Measurements from ENCODE around the gene CTR9. TPM values are rescaled to one million over a fixed set of nuclear protein-coding genes. Genes with fewer than 3 reads are reported as not detected.

Gene CTR9
- total and polyA plus RNA-seq, 4 experiments from 2014 or later, result 39.7 to 68.6 (median 58.0) TPM

DNA sequence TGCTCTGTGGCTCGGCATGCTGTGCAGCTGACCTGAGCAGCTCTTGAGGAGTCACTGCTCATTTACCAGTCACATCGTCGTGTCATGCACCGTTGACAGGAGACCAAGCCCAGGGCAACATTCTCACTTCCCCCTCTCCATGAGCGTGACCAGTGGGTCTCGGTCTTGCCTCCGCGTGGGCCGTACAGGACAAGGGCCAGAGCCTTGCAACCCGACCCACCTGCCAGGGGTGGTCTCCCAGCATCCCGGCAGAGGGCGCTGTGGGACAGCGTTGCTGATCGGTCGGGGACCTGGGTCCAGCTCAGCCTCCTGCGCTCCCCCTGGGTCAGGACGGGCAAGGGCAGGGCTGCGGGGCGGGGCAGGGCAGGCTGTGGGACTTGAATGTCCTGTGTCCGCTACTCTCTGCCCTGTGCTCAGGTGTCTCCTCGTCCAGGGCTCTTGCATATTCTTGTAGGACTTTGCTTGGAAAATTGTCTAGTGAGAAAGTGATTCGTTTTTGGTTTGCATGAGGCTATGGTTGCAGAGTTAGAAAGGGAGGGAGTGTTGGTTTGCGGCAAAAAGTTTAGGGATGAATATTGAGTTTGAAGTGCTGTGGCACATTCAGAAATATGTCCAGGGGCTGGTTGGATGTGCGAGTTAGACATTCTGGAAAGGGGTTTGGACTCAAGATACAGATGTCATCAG lies 41.5 kb downstream of the CTR9 start:
- CTCF ChIA-PET (ENCODE audit: partially characterized antibody), result interaction anchor here (0.6 to 8.4 kb wide), 51 partner anchors 9 to 998 kb away, joined by 3 to 258 read pairs (median 5); partner anchors contain the start of gene EIF4G2
- Mint-ChIP-seq H3K36me3 (peaks cover 12 to 16% of the 10 kb centered on the region in 2 donors), H3K4me3 (peak overlapping the region in 3 of 8 donors; percentile 0 to 65 (median 58)), H3K27me3 (peaks cover 1 to 2% of the 10 kb centered on the region in 2 donors), H3K27ac (peak overlapping the region in 2 of 7 donors; percentile 21 to 87), H3K9me3 (peaks cover 0 to 2% (median 0%) of the 10 kb centered on the region in 8 donors), H3K4me1 (peaks cover 21 to 48% (median 33%) of the 10 kb centered on the region in 4 donors)
- no peaks in the 10 kb centered on the region for H3K9me3 ChIP-seq (ENCODE audit: control insufficient read depth in 1 of 2, low read length in 2 of 2)
- no peak overlapping the region for H3K27ac ChIP-seq (ENCODE audit: low read depth, low read length)
- peaks cover 15% of the 10 kb centered on the region for H3K36me3 ChIP-seq (ENCODE audit: insufficient read depth, low read length)
- intact Hi-C loops (cut with micrococcal nuclease), result loop anchor here (1.0 kb wide), 4 partner anchors 8 to 995 kb away; no protein-coding TSS in a partner anchor
- peak; percentile 71 to 81 (median 72) for DNase-seq
- POLR2A ChIA-PET (ENCODE audit: partially characterized antibody), result interaction anchor here (0.6 to 15.4 kb wide), 10 partner anchors 14 to 1049 kb away, joined by 3 to 263 read pairs (median 4); partner anchors contain the start of genes EIF4G2, USP47 and ZBED5
- no peak overlapping the region for H3K4me3 ChIP-seq (ENCODE audit: low read length in 2 of 2)
- H3K4me1 ChIP-seq (ENCODE audit: insufficient read depth, low read length), result peaks cover 29% of the 10 kb centered on the region
- no peaks in the 10 kb centered on the region for H3K27me3 ChIP-seq (ENCODE audit: insufficient read depth, low read length)

GRCh38 chr11:10793470-10794255 lies 42.6 kb downstream of the CTR9 start:
- Mint-ChIP-seq H3K27ac (peak overlapping the region in 2 of 7 donors; percentile 21 to 63), H3K9me3 (peaks cover 0 to 2% (median 0%) of the 10 kb centered on the region in 8 donors), H3K36me3 (peaks cover 12 to 26% of the 10 kb centered on the region in 2 donors), H3K4me1 (peaks cover 30 to 59% (median 41%) of the 10 kb centered on the region in 4 donors), H3K27me3 (peaks cover 1 to 2% of the 10 kb centered on the region in 2 donors), H3K4me3 (peak overlapping the region in 4 of 8 donors; percentile 11 to 63 (median 30))
- Histone ChIP-seq H3K36me3 (ENCODE audit: insufficient read depth, low read length) (peaks cover 25% of the 10 kb centered on the region), H3K4me1 (ENCODE audit: insufficient read depth, low read length) (peaks cover 40% of the 10 kb centered on the region), H3K27me3 (ENCODE audit: insufficient read depth, low read length) (no peaks in the 10 kb centered on the region), H3K4me3 (ENCODE audit: low read length in 2 of 2) (no peak overlapping the region), H3K9me3 (ENCODE audit: control insufficient read depth in 1 of 2, low read length in 2 of 2) (no peaks in the 10 kb centered on the region), H3K27ac (ENCODE audit: low read depth, low read length) (no peak overlapping the region)
- ChIA-PET CTCF (ENCODE audit: partially characterized antibody) (interaction anchor here (0.7 to 8.4 kb wide), 42 partner anchors 8 to 997 kb away, joined by 3 to 258 read pairs (median 5); partner anchors contain the start of gene EIF4G2), POLR2A (ENCODE audit: partially characterized antibody) (interaction anchor here (1.0 to 15.4 kb wide), 9 partner anchors 12 to 1048 kb away, joined by 3 to 263 read pairs (median 4); partner anchors contain the start of genes EIF4G2, USP47 and ZBED5)
- no peak for DNase-seq
- intact Hi-C loops (cut with micrococcal nuclease), result loop anchor here (1.0 kb wide), 1 partner anchor 140 kb away; no protein-coding TSS in a partner anchor

DNA sequence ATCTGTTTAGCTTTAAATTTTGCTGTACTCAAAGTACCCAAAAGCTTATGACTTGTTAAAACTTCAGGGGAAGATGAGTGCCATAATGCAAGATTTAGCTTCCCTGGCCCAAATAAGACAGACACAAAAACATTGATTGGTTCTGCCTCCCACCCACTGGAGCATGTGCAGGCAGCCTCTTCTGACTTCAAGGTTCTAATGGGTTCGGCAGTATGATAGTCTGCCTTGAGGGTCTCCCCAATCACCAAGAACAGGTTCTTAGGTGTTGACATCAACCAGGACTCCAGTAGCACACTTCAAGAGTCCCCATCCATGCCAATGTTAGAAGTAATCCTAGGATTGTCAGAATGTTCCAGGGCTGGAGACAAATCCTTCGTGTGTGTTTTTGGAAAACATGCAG lies 45.1 kb downstream of the CTR9 start:
- Histone ChIP-seq H3K4me3 (ENCODE audit: low read length in 2 of 2) (no peak overlapping the region), H3K27ac (ENCODE audit: low read depth, low read length) (no peak overlapping the region), H3K36me3 (ENCODE audit: insufficient read depth, low read length) (peaks cover 50% of the 10 kb centered on the region), H3K4me1 (ENCODE audit: insufficient read depth, low read length) (peaks cover 66% of the 10 kb centered on the region), H3K27me3 (ENCODE audit: insufficient read depth, low read length) (no peaks in the 10 kb centered on the region), H3K9me3 (ENCODE audit: control insufficient read depth in 1 of 2, low read length in 2 of 2) (no peaks in the 10 kb centered on the region)
- Mint-ChIP-seq H3K27me3 (peaks cover 1 to 2% of the 10 kb centered on the region in 2 donors), H3K27ac (peak overlapping the region in 2 of 7 donors; percentile 53 to 71), H3K9me3 (peaks cover 0 to 2% (median 0%) of the 10 kb centered on the region in 8 donors), H3K4me1 (peaks cover 50 to 84% (median 63%) of the 10 kb centered on the region in 4 donors), H3K4me3 (no peak overlapping the region), H3K36me3 (peaks cover 34 to 52% of the 10 kb centered on the region in 2 donors)
- DNase-seq, result no peak
- ChIA-PET POLR2A (ENCODE audit: partially characterized antibody) (interaction anchor here (1.6 to 15.4 kb wide), 3 partner anchors 11 to 61 kb away, joined by 10 to 263 read pairs (median 33); partner anchors contain the start of genes EIF4G2 and ZBED5), CTCF (ENCODE audit: partially characterized antibody) (interaction anchor here (0.9 to 2.4 kb wide), 7 partner anchors 8 to 230 kb away, joined by 3 to 10 read pairs (median 5); partner anchors contain the start of gene EIF4G2)
- intact Hi-C loops (cut with micrococcal nuclease), result no loop called here

DNA sequence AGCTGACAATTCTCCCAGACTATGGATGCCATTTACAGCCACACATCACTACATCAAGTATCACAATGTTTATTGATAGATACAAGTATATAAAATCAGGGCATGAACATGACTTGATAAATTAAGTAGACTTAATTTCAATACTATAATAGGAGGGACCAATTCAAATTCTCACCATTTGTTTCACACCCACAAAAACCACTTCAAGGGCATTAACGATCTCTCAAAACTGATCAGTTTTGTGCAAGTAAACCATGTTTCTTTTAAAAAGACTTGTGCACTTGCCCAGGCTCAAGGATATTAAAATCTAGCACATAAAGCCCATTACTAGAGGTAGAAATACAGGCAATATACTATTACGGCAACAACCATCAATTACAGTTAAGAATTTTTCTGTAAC lies 46.0 kb downstream of the CTR9 start:
- H3K4me1 ChIP-seq (ENCODE audit: insufficient read depth, low read length), result peaks cover 74% of the 10 kb centered on the region
- ChIA-PET CTCF (ENCODE audit: partially characterized antibody) (interaction anchor here (1.5 to 2.4 kb wide), 4 partner anchors 8 to 229 kb away, joined by 5 to 10 read pairs (median 5); partner anchors contain the start of gene EIF4G2), POLR2A (ENCODE audit: partially characterized antibody) (interaction anchor here (5.5 to 15.4 kb wide), 2 partner anchors 10 to 60 kb away, joined by 33 to 263 read pairs; partner anchors contain the start of genes EIF4G2 and ZBED5)
- Mint-ChIP-seq H3K27ac (peak overlapping the region in 6 of 7 donors; percentile 18 to 71 (median 53)), H3K27me3 (peaks cover under 1 to 1% of the 10 kb centered on the region in 2 donors), H3K36me3 (peaks cover 42 to 60% of the 10 kb centered on the region in 2 donors), H3K4me3 (peak overlapping the region in 2 of 8 donors; percentile 39 to 40), H3K9me3 (peaks cover 0 to 2% (median 0%) of the 10 kb centered on the region in 8 donors), H3K4me1 (peaks cover 57 to 88% (median 71%) of the 10 kb centered on the region in 4 donors)
- intact Hi-C loops (cut with micrococcal nuclease), result no loop called here
- peaks cover 58% of the 10 kb centered on the region for H3K36me3 ChIP-seq (ENCODE audit: insufficient read depth, low read length)
- no peaks in the 10 kb centered on the region for H3K9me3 ChIP-seq (ENCODE audit: control insufficient read depth in 1 of 2, low read length in 2 of 2)
- no peak overlapping the region for H3K4me3 ChIP-seq (ENCODE audit: low read length in 2 of 2)
- DNase-seq, result peak in 1 of 5 donors; percentile 33
- no peaks in the 10 kb centered on the region for H3K27me3 ChIP-seq (ENCODE audit: insufficient read depth, low read length)
- H3K27ac ChIP-seq (ENCODE audit: low read depth, low read length), result no peak overlapping the region

GRCh38 chr11:10797531-10797930 lies 46.5 kb downstream of the CTR9 start:
- peak overlapping the region in 1 of 8 donors; percentile 2 for H3K4me3 Mint-ChIP-seq

GRCh38 chr11:10798330-10798928 lies 47.4 kb downstream of the CTR9 start:
- Mint-ChIP-seq H3K27ac (peak overlapping the region; percentile 15 to 71 (median 62)), H3K4me3 (peak overlapping the region in 5 of 8 donors; percentile 27 to 64 (median 43)), H3K4me1 (peaks cover 53 to 81% (median 68%) of the 10 kb centered on the region in 4 donors), H3K27me3 (no peaks in the 10 kb centered on the region), H3K9me3 (peaks cover 0 to 2% (median 0%) of the 10 kb centered on the region in 8 donors), H3K36me3 (peaks cover 51 to 72% of the 10 kb centered on the region in 2 donors)
- Histone ChIP-seq H3K4me3 (ENCODE audit: low read length in 2 of 2) (no peak overlapping the region), H3K4me1 (ENCODE audit: insufficient read depth, low read length) (peaks cover 75% of the 10 kb centered on the region), H3K27ac (ENCODE audit: low read depth, low read length) (no peak overlapping the region), H3K27me3 (ENCODE audit: insufficient read depth, low read length) (no peaks in the 10 kb centered on the region), H3K9me3 (ENCODE audit: control insufficient read depth in 1 of 2, low read length in 2 of 2) (no peaks in the 10 kb centered on the region), H3K36me3 (ENCODE audit: insufficient read depth, low read length) (peaks cover 73% of the 10 kb centered on the region)
- intact Hi-C loops (cut with micrococcal nuclease), result no loop called here
- CTCF ChIA-PET (ENCODE audit: partially characterized antibody), result interaction anchor here (0.9 to 7.1 kb wide), 5 partner anchors 7 to 107 kb away, joined by 3 to 74 read pairs (median 5); partner anchors contain the start of gene EIF4G2
- DNase-seq, result no peak
- POLR2A ChIA-PET (ENCODE audit: partially characterized antibody), result interaction anchor here (1.0 to 15.4 kb wide), 4 partner anchors 9 to 58 kb away, joined by 3 to 263 read pairs (median 18); partner anchors contain the start of genes EIF4G2 and ZBED5

More at GRCh38 chr11:10797531-10797930, 46.5 kb downstream of the CTR9 start:
- H3K27ac Mint-ChIP-seq, result peak overlapping the region in 1 of 7 donors; percentile 71
- Histone ChIP-seq H3K27ac (ENCODE audit: low read depth, low read length) (no peak overlapping the region), H3K27me3 (ENCODE audit: insufficient read depth, low read length) (no peaks in the 10 kb centered on the region), H3K36me3 (ENCODE audit: insufficient read depth, low read length) (peaks cover 64% of the 10 kb centered on the region), H3K9me3 (ENCODE audit: control insufficient read depth in 1 of 2, low read length in 2 of 2) (no peaks in the 10 kb centered on the region), H3K4me3 (ENCODE audit: low read length in 2 of 2) (no peak overlapping the region), H3K4me1 (ENCODE audit: insufficient read depth, low read length) (peaks cover 75% of the 10 kb centered on the region)
- peaks cover 0 to 2% (median 0%) of the 10 kb centered on the region in 8 donors for H3K9me3 Mint-ChIP-seq
- intact Hi-C loops (cut with micrococcal nuclease), result no loop called here
- no peak for DNase-seq
- H3K27me3 Mint-ChIP-seq, result no peaks in the 10 kb centered on the region
- H3K36me3 Mint-ChIP-seq, result peaks cover 47 to 65% of the 10 kb centered on the region in 2 donors
- POLR2A ChIA-PET (ENCODE audit: partially characterized antibody), result interaction anchor here (1.4 to 15.4 kb wide), 3 partner anchors 9 to 59 kb away, joined by 4 to 263 read pairs (median 33); partner anchors contain the start of genes EIF4G2 and ZBED5
- CTCF ChIA-PET (ENCODE audit: partially characterized antibody), result interaction anchor here (1.7 kb wide), 1 partner anchor 108 kb away, joined by 5 read pairs; no protein-coding TSS in a partner anchor
- H3K4me1 Mint-ChIP-seq, result peaks cover 58 to 86% (median 72%) of the 10 kb centered on the region in 4 donors
